Measurements from ENCODE around the gene TUBGCP6. TPM values are rescaled to one million over a fixed set of nuclear protein-coding genes. Genes with fewer than 3 reads are reported as not detected.

The TUBGCP6 gene
- total and polyA plus RNA-seq, 10 of the 15 experiments (the other 5 are each of a cell fraction or from before 2014, with no cell fraction given): 0.74 to 41.4 (median 19.4) TPM

DNA sequence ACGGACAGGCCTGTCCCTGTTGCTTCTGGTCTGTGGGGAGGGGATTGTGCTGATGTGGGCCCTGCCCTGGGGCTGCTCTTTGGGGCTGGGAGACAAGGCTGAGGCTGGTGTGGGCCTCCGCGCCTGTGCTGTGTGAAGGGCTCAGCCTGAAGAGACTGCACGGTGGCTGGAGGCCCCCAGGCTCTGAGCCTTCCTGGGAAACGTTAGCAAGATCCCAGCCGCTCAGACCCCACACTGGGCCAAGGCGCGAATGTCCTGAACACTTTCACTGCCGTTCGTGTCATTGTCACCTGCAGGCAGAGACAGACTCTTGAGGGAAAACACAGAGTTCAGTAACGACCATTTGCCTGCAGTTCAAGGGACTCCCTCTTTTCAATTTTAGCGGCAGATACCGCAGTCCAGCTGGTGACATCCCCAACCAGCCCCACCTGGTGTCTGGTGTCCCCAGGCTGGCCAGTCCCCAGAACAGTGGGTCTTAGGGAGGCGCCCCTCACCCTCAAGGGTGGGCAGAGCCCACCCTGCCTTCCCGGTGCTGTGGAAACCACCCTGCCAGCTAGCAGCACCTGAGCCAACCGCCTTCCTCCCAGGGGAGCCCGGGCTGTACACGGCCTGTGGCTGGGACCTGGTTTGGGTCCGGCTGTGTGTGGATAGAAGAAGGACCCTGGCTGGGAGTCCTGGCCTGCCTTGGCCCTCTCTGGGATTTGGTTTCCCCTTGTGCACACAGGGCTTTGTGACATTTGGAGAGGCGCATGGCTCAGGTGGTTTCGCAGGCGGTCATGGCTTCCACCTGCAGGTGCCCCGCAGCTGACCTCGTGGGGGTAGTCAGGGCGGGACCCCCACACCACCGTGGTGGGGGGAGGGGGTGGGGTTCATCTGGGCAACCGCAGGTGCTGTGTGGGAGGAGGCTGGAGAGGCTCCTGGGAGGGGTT lies 68.6 kb downstream of the TUBGCP6 start:
- no peak for TF ChIP-seq SMARCA5 (IDR thresholded peaks at IDR 0.05)
- no peak for TF ChIP-seq MXI1 (IDR thresholded peaks at IDR 0.05; ENCODE audit: low read depth, low read length)
- TF ChIP-seq FOS (IDR thresholded peaks at IDR 0.05; ENCODE audit: borderline replicate concordance, extremely low read depth, insufficient read length): no peak
- TF ChIP-seq MEF2B (IDR thresholded peaks at IDR 0.05; ENCODE audit: partially characterized antibody, poor library complexity, severe bottlenecking): peak; percentile 46
- H3K36me3 ChIP-seq (ENCODE audit: control insufficient read depth in 2 of 2, insufficient read depth in 2 of 2, low read length in 1 of 2): no peaks in the 10 kb centered on the region
- H3K4me3 ChIP-seq: no peak overlapping the region
- SMC1A ChIA-PET (ENCODE audit: uncharacterized antibody, unreplicated experiment): no interaction called here
- H3K27me3 ChIP-seq (replicated peaks in 1 of 2; ENCODE audit: control insufficient read depth in 2 of 2, insufficient read depth in 2 of 2, low read length in 1 of 2): no peaks in the 10 kb centered on the region
- no peaks in the 10 kb centered on the region for H3K9me3 ChIP-seq (replicated peaks; ENCODE audit: control insufficient read depth, insufficient read depth, low read length)
- no peak overlapping the region for H3K9ac ChIP-seq (ENCODE audit: control insufficient read depth, insufficient read depth, low read length)
- ATAC-seq (peak; percentile 6; the same call in 1 of the 3 replicates), FAIRE-seq (no peak), DNase-seq (ENCODE audit: low read depth, low spot score) (no peak)
- WGBS (ENCODE audit: insufficient coverage, insufficient replicate concordance, low lambda C conversion rate, missing lambda C conversion rate): 29% methylated on average over 27 of the region's 27 CpGs
- no peak overlapping the region for H3K27ac ChIP-seq (ENCODE audit: control insufficient read depth, insufficient read depth)
- in situ Hi-C loops (cut with MboI): no loop called here
- no peak overlapping the region for H2AFZ ChIP-seq (ENCODE audit: control insufficient read depth, low read depth, low read length)
- peaks cover 6% of the 10 kb centered on the region for H3K4me1 ChIP-seq (ENCODE audit: control insufficient read depth, insufficient read depth, low read length)
- BruUV-seq (replicated peaks): no TSS peak
- POLR2A ChIA-PET: no interaction called here
- intact Hi-C loops (cut with micrococcal nuclease; ENCODE audit: unreplicated experiment): no loop called here
- CTCF ChIA-PET: interaction anchor here (1.0 kb wide), 2 partner anchors 66 to 387 kb away, joined by 3 read pairs; partner anchors contain the start of gene SYCE3
- H3K4me2 ChIP-seq (ENCODE audit: control insufficient read depth, insufficient read depth): no peak overlapping the region
- RAD21 ChIA-PET (ENCODE audit: unreplicated experiment): no interaction called here
- H3K79me2 ChIP-seq (ENCODE audit: control insufficient read depth, insufficient read depth, low read length): no peaks in the 10 kb centered on the region
- no peaks in the 10 kb centered on the region for H4K20me1 ChIP-seq (ENCODE audit: control insufficient read depth, insufficient read depth)

DNA sequence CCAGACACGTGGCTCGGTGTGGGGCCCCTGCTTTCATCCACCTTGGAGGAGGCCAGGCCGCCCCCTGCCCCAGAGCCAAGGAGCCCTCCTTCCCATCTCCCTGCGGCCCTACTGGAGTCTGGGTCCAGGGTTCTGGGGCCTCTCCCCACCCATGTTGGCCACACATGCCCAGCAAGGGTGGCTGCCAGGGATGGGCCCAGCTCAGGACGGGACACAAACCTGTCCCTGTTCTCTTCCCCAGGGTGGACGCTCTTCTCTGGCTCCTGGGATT lies 69.7 kb downstream of the TUBGCP6 start:
- 29% methylated on average over 6 of the region's 6 CpGs for WGBS (ENCODE audit: insufficient coverage, insufficient replicate concordance, low lambda C conversion rate, missing lambda C conversion rate)
- TF ChIP-seq, protein P1, sequence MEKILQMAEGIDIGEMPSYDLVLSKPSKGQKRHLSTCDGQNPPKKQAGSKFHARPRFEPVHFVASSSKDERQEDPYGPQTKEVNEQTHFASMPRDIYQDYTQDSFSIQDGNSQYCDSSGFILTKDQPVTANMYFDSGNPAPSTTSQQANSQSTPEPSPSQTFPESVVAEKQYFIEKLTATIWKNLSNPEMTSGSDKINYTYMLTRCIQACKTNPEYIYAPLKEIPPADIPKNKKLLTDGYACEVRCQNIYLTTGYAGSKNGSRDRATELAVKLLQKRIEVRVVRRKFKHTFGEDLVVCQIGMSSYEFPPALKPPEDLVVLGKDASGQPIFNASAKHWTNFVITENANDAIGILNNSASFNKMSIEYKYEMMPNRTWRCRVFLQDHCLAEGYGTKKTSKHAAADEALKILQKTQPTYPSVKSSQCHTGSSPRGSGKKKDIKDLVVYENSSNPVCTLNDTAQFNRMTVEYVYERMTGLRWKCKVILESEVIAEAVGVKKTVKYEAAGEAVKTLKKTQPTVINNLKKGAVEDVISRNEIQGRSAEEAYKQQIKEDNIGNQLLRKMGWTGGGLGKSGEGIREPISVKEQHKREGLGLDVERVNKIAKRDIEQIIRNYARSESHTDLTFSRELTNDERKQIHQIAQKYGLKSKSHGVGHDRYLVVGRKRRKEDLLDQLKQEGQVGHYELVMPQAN (conservative IDR thresholded peaks at IDR 0.05): no peak
- TF ChIP-seq, protein P2, sequence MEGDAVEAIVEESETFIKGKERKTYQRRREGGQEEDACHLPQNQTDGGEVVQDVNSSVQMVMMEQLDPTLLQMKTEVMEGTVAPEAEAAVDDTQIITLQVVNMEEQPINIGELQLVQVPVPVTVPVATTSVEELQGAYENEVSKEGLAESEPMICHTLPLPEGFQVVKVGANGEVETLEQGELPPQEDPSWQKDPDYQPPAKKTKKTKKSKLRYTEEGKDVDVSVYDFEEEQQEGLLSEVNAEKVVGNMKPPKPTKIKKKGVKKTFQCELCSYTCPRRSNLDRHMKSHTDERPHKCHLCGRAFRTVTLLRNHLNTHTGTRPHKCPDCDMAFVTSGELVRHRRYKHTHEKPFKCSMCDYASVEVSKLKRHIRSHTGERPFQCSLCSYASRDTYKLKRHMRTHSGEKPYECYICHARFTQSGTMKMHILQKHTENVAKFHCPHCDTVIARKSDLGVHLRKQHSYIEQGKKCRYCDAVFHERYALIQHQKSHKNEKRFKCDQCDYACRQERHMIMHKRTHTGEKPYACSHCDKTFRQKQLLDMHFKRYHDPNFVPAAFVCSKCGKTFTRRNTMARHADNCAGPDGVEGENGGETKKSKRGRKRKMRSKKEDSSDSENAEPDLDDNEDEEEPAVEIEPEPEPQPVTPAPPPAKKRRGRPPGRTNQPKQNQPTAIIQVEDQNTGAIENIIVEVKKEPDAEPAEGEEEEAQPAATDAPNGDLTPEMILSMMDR (IDR thresholded peaks at IDR 0.05 in 2 of 3, conservative IDR thresholded peaks at IDR 0.05 in 1 of 3; ENCODE audit: control insufficient read depth in 2 of 3, extremely low read depth in 1 of 3, insufficient read depth in 1 of 3, low read depth in 3 of 3, low read length in 3 of 3): no peak
- TF ChIP-seq CHD2 (IDR thresholded peaks at IDR 0.05; ENCODE audit: borderline replicate concordance, low read depth, low read length) (no peak), SMAD1 (IDR thresholded peaks at IDR 0.05; ENCODE audit: low read depth, partially characterized antibody) (no peak), MYC (IDR thresholded peaks at IDR 0.05; ENCODE audit: insufficient read depth, insufficient read length, insufficient replicate concordance, low read length, severe bottlenecking) (no peak), ZSCAN29 (IDR thresholded peaks at IDR 0.05) (no peak)

More for the DNA sequence above, 69.7 kb downstream of the TUBGCP6 start:
- ChIA-PET CTCF (interaction anchor here (1.0 kb wide), 1 partner anchor 388 kb away, joined by 3 read pairs; the partner anchor contains the start of gene SYCE3), SMC1A (ENCODE audit: uncharacterized antibody, unreplicated experiment) (no interaction called here), RAD21 (ENCODE audit: unreplicated experiment) (no interaction called here), POLR2A (no interaction called here)
- Histone ChIP-seq H3K9me3 (replicated peaks; ENCODE audit: control insufficient read depth, insufficient read depth, low read length) (no peaks in the 10 kb centered on the region), H3K4me1 (ENCODE audit: control insufficient read depth, insufficient read depth, low read length) (peaks cover 6% of the 10 kb centered on the region), H3K36me3 (ENCODE audit: control insufficient read depth in 2 of 2, insufficient read depth in 2 of 2, low read length in 1 of 2) (no peaks in the 10 kb centered on the region), H2AFZ (ENCODE audit: control insufficient read depth, low read depth, low read length) (no peak overlapping the region), H4K20me1 (ENCODE audit: control insufficient read depth, insufficient read depth) (no peaks in the 10 kb centered on the region), H3K4me3 (no peak overlapping the region), H3K9ac (ENCODE audit: control insufficient read depth, insufficient read depth, low read length) (no peak overlapping the region), H3K27ac (ENCODE audit: control insufficient read depth, insufficient read depth) (no peak overlapping the region), H3K79me2 (ENCODE audit: control insufficient read depth, insufficient read depth, low read length) (no peaks in the 10 kb centered on the region), H3K27me3 (replicated peaks in 1 of 2; ENCODE audit: control insufficient read depth in 2 of 2, insufficient read depth in 2 of 2, low read length in 1 of 2) (no peaks in the 10 kb centered on the region), H3K4me2 (ENCODE audit: control insufficient read depth, insufficient read depth) (no peak overlapping the region)
- FAIRE-seq (no peak), ATAC-seq (no peak), DNase-seq (ENCODE audit: low read depth, low spot score) (no peak)
- intact Hi-C loops (cut with micrococcal nuclease; ENCODE audit: unreplicated experiment): no loop called here
- in situ Hi-C loops (cut with MboI): no loop called here
- BruUV-seq (replicated peaks): no TSS peak
